Activated naive CD8-positive, alpha-beta T cell treated with anti-CD3 and anti-CD28 coated beads for 36 hours (primary cell): ENCODE results near the gene TIMM23. TPM values are rescaled to one million over a fixed set of nuclear protein-coding genes. Genes with fewer than 3 reads are reported as not detected.
"Not testable (repeated sequence)": the region's sequence is repeated elsewhere in the genome, so short reads cannot be mapped to it uniquely, and the experiment has no call there.

Source experiments
- DNase-seq: peaks from one replicate; pipeline ENCODE4 v3.0.0; 2021
- H3K27ac Mint-ChIP-seq: one replicate; pipeline ENCODE4 v1.8.0; 2022; ENCODE audit warnings: mild to moderate bottlenecking, moderate library complexity, mixed read lengths
- H3K27me3 Mint-ChIP-seq: one replicate; pipeline ENCODE4 v1.8.0; 2022; ENCODE audit warnings: mild to moderate bottlenecking, mixed read lengths
- H3K36me3 Mint-ChIP-seq: one replicate; pipeline ENCODE4 v1.8.0; 2021; ENCODE audit warnings: mild to moderate bottlenecking, mixed read lengths
- H3K4me1 Mint-ChIP-seq: one replicate; pipeline ENCODE4 v1.8.0; 2021; ENCODE audit warnings: mixed read lengths
- H3K4me3 Mint-ChIP-seq: one replicate; pipeline ENCODE4 v1.8.0; 2022; ENCODE audit warnings: mild to moderate bottlenecking, moderate library complexity, mixed read lengths
- H3K9me3 Mint-ChIP-seq: one replicate; pipeline ENCODE4 v1.8.0; 2022; ENCODE audit warnings: mixed read lengths
- total RNA-seq, 2 experiments: library from RNA; stranded (reverse); gene quantifications; one replicate each; pipeline ENCODE4 v1.2.3, GENCODE V29; 2021

TIMM23 gene
- total RNA-seq, 2 experiments from 2014 or later, result 115 to 117 TPM

DNA sequence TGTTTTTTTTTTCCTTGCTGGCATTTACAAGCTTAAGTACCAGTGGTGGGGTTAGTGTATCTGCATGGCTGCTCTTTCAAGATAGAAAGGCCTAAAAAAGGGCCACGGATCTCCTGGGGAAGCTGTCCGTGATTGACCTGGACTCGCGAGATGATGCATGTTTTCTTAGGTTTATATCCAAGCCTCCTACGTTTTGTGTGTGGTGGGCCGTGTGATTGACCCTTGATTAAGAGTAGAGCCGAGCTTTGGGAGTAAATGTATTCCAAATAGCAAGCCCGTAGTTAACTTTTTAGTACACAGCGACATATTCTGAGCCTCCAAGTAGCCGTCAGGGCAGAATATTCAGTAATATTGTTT lies 502 bp downstream of the TIMM23 start:
- peak overlapping the region; percentile 96 for H3K27ac Mint-ChIP-seq

DNA sequence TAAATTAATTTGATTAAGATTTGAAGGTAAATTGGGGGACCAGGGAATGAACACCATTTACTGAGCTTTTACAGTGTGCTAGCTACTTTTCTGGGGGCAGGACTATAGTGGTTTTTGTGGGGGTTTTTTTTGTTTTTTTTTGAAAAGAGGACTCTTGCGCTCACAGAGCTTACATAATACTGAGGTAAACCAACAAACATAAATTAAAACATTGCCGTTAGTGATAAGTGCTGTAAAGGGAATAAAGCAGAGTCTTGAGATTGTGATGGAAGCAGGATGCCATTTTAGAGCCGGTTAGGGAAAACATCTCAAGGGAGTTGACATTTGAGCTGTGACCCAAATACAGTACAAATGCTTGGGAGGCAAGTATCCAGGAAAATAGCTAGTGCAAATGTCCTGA lies 1.8 kb downstream of the TIMM23 start:
- Mint-ChIP-seq H3K4me1 (peaks cover 25% of the 10 kb centered on the region), H3K27ac (peak overlapping the region; percentile 51), H3K4me3 (peak overlapping the region; percentile 99), H3K36me3 (peaks cover 25% of the 10 kb centered on the region)
- H3K9me3 Mint-ChIP-seq, H3K27me3 Mint-ChIP-seq, DNase-seq: not testable (repeated sequence)

More for the DNA sequence above, 502 bp downstream of the TIMM23 start:
- Mint-ChIP-seq H3K36me3 (peaks cover 22% of the 10 kb centered on the region), H3K4me1 (peaks cover 29% of the 10 kb centered on the region), H3K4me3 (peak overlapping the region; percentile 99)
- H3K27me3 Mint-ChIP-seq, DNase-seq, H3K9me3 Mint-ChIP-seq: not testable (repeated sequence)

DNA sequence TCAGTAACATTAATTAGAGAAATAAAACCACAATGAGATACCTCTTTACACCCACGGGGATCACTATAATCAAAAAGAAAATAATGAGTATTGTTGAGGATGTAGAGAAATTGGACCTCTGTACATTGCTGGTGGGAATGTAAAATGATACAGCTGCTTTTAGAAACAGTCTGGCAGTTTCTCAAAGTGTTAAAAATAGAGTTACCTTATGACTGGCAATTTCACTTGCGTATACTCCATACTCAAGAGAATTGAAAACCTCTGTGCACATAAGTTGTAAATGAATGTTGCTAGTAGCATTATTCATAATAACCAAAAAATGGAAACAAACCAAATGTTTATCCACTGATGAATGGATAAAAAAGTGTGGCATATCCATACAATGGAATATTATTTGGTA lies 6.3 kb downstream of the TIMM23 start:
- Mint-ChIP-seq H3K36me3 (peaks cover 14% of the 10 kb centered on the region), H3K4me1 (peaks cover 16% of the 10 kb centered on the region)
- not testable (repeated sequence) for H3K4me3 Mint-ChIP-seq, DNase-seq, H3K27me3 Mint-ChIP-seq, H3K27ac Mint-ChIP-seq, H3K9me3 Mint-ChIP-seq

DNA sequence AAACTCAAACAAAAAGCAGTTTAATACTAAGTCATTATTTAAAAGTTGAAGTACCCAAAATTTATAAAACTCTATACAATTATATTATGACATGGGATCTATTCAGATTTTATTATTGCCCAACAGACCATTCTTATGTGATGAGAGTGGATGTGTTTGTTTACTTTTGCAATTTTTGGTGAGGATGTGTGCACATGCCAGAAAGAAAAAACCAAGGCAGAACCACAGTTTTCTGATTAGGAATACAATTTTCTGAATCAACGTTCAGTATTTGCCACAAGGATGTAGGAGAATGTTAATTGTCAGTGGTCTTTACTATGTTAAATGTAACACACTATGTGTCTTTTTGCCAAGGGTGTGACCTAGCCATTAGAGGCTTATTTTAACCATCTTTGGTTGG lies 9.1 kb downstream of the TIMM23 start:
- not testable (repeated sequence) for H3K9me3 Mint-ChIP-seq, H3K4me1 Mint-ChIP-seq, H3K27me3 Mint-ChIP-seq, H3K27ac Mint-ChIP-seq, H3K4me3 Mint-ChIP-seq, DNase-seq
- peaks cover 11% of the 10 kb centered on the region for H3K36me3 Mint-ChIP-seq

DNA sequence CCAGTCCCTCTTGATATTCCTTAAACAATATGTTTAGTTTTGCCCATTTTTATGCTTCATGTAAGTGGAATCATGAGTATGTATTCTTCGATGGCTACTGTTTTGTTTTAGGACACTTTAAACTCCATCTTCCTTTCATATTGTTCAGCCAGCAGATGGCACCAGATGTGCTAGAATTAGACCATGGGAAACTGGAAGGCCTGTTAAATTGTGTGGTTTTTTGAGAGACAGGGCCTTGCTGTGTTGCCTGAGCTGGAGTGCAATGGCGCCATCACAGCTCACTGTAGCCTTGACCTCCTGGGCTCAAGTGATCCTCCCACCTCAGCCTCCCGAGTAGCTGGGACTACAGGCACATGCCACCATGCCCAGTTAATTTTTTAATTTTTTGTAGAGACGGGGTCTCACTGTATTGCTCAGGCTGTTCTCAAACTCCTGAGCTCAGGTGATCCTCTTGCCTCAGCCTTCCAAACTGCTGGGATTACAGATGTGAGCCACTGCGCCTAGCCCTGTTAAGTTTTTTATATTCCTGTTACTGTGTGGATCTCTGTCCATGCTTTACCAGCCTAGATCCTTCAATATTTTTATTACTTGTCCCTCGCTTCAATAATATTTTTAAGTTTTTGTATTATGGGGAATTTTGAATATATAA lies 11.4 kb downstream of the TIMM23 start:
- not testable (repeated sequence) for H3K4me3 Mint-ChIP-seq, H3K36me3 Mint-ChIP-seq, H3K4me1 Mint-ChIP-seq, H3K9me3 Mint-ChIP-seq, H3K27ac Mint-ChIP-seq, H3K27me3 Mint-ChIP-seq
- peak; percentile 13 for DNase-seq

DNA sequence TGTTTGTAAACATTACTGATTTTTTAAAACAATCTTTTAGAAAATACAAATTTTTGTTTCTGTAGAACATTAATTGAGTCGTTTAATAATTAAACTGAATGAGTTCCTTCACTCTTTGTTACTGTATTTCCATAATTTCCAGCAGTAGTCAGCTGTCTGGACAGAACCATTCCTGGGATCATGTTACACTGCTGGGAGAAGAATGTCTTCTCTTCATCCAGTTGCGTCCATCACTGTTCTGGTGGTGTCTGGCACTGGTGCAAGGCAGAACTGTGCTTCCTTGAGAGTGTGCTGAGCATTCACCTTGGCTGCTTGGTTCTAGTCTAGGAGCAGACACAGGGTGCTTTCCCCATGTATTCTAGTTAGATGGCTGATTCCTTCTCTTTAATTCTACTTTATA lies 12.2 kb downstream of the TIMM23 start:
- H3K27ac Mint-ChIP-seq, H3K36me3 Mint-ChIP-seq, DNase-seq, H3K27me3 Mint-ChIP-seq, H3K4me3 Mint-ChIP-seq, H3K4me1 Mint-ChIP-seq, H3K9me3 Mint-ChIP-seq: not testable (repeated sequence)

DNA sequence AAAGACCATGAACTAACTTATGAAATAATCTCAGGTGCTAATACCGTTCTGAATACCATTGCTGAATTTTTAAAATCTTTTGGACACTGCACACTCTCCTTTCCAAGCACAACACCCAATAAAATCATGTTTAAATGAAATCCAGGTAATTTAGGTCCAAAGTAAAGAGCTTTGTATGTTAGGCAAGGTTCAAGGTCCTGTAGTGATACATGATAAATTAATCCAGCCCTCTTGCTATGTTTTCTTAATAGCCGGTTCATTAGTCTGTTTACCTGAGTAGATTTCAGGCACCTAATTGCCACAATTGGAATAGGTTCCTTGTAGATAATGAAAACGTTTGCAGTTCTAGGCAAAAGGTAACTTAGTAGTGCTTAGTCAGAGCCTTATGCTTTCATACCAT lies 13.3 kb downstream of the TIMM23 start:
- not testable (repeated sequence) for H3K27ac Mint-ChIP-seq, H3K9me3 Mint-ChIP-seq, H3K4me3 Mint-ChIP-seq, H3K27me3 Mint-ChIP-seq, H3K4me1 Mint-ChIP-seq, H3K36me3 Mint-ChIP-seq, DNase-seq

DNA sequence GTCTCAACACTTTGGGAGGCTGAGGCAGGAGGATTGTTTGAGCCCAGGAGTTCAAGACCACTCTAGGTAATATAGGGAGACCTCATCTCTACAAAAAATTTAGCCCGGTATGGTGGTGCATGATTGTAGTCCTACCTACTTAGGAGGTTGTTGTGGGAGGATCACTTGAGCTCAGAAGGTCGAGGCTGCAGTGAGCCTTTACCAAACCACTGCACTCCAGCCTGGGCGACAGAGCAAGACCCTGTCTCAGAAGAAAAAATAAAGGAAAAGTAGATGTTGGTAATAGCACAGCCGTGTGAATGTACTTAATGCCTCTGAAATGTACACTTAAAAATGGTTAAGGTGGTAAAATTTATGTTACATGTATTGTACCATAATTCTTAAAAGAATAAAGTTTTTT lies 25.3 kb downstream of the TIMM23 start:
- H3K9me3 Mint-ChIP-seq, result peaks cover 2% of the 10 kb centered on the region
- no peaks in the 10 kb centered on the region for H3K4me1 Mint-ChIP-seq
- H3K4me3 Mint-ChIP-seq, result no peak overlapping the region
- H3K36me3 Mint-ChIP-seq, result peaks cover 42% of the 10 kb centered on the region
- DNase-seq, result no peak
- H3K27ac Mint-ChIP-seq, result no peak overlapping the region
- no peaks in the 10 kb centered on the region for H3K27me3 Mint-ChIP-seq

DNA sequence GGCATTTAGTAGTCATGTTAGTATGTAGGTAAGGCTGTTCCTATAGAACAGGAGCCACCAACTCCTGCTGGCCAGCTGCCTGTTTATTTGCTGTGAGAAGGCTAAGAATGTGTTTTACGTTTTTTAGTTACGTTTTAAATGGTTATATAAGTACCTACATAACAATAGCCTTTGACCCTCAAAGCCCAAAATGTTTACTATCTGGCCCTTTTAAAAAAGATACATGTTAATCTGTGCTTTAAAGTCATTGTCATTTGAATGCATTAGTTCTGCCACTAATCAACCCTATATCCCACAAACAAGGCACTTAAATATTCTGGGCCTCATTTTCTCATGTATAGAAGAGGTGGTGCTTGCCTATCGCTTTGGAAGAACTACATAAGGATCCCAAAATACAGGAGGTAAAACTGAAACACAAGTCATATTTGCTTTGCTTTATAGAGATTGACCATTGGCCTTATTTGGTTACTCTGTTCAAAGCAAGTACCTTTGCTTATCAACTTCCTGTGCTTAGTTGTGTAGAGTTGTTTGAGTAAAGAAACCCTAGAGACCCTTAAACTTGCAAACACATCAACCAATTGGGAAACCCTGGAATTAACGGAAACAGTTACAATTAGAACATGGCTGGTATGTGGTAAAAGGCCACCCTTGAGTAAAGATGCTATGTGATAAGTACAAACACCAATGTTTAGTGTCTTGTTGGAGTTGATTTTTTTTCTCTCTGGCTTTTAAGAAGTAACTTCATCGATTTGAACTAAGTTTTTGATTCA lies 25.9 kb downstream of the TIMM23 start:
- Mint-ChIP-seq H3K4me1 (no peaks in the 10 kb centered on the region), H3K36me3 (peaks cover 39% of the 10 kb centered on the region), H3K4me3 (no peak overlapping the region), H3K27ac (no peak overlapping the region), H3K27me3 (no peaks in the 10 kb centered on the region), H3K9me3 (peaks cover 2% of the 10 kb centered on the region)
- no peak for DNase-seq

DNA sequence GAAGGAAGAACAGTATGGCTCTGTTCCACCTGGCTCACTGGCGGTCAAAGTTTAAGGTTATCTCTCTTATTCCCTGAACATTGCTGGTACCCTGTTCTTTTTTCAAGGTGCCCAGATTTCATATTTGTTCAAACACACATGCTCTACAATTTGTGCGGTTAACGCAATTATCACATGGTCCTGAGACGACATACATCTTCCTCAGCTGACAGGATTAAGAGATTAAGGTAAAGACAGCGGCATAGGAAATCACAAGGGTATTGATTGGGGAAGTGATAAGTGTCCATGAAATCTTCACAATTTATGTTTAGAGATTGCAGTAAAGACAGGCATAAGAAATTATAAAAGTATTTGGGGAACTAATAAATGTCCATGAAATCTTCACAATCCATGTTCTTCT lies 27.7 kb downstream of the TIMM23 start:
- not testable (repeated sequence) for H3K4me1 Mint-ChIP-seq, H3K27ac Mint-ChIP-seq, H3K9me3 Mint-ChIP-seq, H3K4me3 Mint-ChIP-seq, H3K27me3 Mint-ChIP-seq, DNase-seq
- H3K36me3 Mint-ChIP-seq, result peaks cover 39% of the 10 kb centered on the region

DNA sequence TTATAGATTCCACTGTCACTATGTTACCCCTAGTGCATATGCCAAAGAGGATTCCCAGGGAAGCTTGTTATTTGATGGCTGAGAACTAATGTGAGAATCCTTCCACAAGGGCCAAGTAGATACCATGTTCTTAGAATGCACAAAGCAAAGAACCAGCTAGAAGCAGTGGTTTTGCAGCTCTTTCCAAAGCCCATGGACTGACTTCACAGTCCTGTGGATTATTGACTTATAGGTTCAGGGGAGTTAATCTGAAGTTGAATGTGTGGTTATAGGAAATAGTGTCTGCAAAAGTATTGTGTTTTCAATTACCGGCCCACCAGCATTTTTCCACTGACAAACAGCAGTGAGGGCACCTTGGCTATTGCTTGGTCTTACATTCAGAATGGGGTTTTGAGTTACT lies 28.2 kb downstream of the TIMM23 start:
- H3K27ac Mint-ChIP-seq, result no peak overlapping the region
- DNase-seq, result no peak
- H3K27me3 Mint-ChIP-seq, result no peaks in the 10 kb centered on the region
- H3K4me1 Mint-ChIP-seq, result no peaks in the 10 kb centered on the region
- H3K9me3 Mint-ChIP-seq, result peaks cover 2% of the 10 kb centered on the region
- H3K36me3 Mint-ChIP-seq, result peaks cover 39% of the 10 kb centered on the region
- no peak overlapping the region for H3K4me3 Mint-ChIP-seq

DNA sequence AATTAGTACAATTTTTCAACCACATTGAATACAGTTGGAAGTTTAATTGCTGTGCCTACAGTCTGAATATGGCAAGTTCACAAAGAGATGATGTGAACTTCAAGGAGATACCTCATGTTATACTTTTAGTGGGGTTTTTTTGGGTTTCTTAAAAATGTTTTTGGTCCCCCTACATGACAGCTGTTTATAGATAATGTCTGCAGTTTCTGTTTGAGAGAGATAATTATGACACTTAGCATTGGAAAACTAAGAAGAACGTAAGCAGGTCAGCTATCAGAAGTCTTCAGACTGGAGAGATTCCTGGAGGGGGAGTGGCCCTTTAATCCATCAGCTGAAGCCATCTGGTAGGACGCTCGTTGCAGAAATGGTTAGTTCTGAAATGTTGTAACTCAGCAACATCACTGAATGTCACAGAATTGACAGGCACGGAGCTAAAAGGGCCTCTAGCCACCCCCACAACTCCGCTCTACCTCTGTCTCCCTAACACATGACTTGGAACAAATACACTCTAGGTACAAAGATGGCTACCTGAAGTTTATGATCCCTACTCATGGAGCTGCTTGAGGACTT lies 29.0 kb downstream of the TIMM23 start:
- peaks cover 39% of the 10 kb centered on the region for H3K36me3 Mint-ChIP-seq
- H3K27ac Mint-ChIP-seq, result no peak overlapping the region

DNA sequence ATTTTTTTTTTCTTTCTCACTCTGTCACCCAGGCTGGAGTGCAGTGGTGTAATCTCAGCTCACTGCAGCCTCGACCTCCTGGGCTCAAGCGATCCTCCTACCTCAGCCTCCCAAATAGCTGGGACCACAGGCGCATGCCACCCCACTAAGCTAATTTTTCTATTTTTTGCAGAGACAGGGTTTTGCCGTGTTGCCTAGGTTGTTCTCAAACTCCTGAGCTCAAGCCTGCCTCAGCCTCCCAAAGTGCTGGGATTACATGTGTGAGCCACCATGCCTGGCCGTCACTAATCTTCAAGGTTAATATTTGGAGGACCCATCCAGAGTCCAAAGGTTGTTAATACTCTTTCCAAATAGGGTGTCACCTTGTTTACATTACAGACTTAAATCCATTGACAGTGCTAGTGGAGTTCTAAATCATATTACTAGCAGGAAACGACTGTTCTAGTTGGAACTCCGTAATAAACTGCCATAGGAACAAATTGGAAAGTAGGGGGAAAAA lies 29.9 kb downstream of the TIMM23 start:
- Mint-ChIP-seq H3K27ac (peak overlapping the region; percentile 46), H3K36me3 (peaks cover 37% of the 10 kb centered on the region)
- not testable (repeated sequence) for H3K27me3 Mint-ChIP-seq, DNase-seq, H3K4me1 Mint-ChIP-seq, H3K4me3 Mint-ChIP-seq, H3K9me3 Mint-ChIP-seq

More for the DNA sequence above, 29.0 kb downstream of the TIMM23 start:
- Mint-ChIP-seq H3K4me3 (no peak overlapping the region), H3K9me3 (peaks cover 2% of the 10 kb centered on the region), H3K4me1 (no peaks in the 10 kb centered on the region), H3K27me3 (no peaks in the 10 kb centered on the region)
- DNase-seq, result no peak

DNA sequence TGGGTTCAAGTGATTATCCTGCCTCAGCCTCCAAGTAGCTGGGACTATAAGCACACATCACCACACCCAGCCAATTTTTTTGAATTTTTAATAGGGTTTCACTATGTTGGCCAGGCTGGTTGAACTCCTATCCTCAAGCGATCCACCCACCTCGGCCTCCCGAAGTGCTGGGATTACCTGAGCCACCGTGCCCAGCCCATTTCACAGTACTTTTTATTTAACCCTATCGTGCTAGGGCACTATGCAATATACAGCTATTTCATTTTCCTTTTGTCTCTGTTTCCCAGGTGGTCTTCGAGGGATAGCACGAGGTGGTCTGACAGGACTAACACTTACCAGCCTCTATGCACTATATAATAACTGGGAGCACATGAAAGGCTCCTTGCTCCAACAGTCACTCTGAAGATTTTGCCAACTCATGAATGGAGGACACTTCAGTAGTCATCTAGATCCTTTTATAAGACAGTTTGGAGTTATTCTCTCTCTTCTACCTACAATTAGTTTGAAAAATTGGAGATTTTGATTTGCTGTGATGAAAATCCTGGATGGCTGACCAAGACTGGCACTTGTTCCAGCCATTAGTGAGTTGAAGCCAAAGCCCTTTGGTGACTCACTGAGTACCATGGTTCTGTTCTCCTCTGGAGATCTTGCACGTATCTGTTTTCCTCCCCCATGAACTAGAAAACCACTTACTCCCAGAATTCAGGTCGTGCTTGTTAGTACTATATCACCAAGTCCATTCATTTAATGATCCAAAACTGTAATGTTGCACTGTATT lies 30.8 kb downstream of the TIMM23 start:
- H3K27ac Mint-ChIP-seq, result no peak overlapping the region
- no peak overlapping the region for H3K4me3 Mint-ChIP-seq
- H3K36me3 Mint-ChIP-seq, result peaks cover 35% of the 10 kb centered on the region
- peaks cover 2% of the 10 kb centered on the region for H3K9me3 Mint-ChIP-seq
- DNase-seq, result no peak
- no peaks in the 10 kb centered on the region for H3K4me1 Mint-ChIP-seq
- H3K27me3 Mint-ChIP-seq, result no peaks in the 10 kb centered on the region

DNA sequence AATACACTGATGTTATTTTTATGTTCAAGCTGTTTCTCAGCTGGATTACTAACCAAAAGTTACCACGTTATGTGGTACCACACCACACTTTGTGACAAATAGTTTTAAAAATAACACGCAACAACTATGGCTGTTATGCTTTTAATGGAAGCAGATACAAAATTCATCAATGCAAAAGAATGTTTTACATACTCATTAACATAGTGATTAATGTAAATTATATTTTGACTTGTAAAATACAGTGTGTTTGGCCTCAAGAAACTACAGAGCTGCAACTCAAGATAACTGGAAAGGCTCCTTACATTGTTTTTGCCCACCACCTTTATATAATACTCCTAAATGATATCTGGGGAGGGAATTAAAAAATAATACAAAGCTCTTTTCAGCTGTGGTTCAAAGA lies 32.7 kb downstream of the TIMM23 start:
- H3K9me3 Mint-ChIP-seq, result no peaks in the 10 kb centered on the region

More for the DNA sequence above, 32.7 kb downstream of the TIMM23 start:
- H3K27me3 Mint-ChIP-seq, result no peaks in the 10 kb centered on the region
- H3K36me3 Mint-ChIP-seq, result peaks cover 26% of the 10 kb centered on the region
- no peak for DNase-seq
- H3K4me3 Mint-ChIP-seq, result no peak overlapping the region
- no peak overlapping the region for H3K27ac Mint-ChIP-seq
- no peaks in the 10 kb centered on the region for H3K4me1 Mint-ChIP-seq
